GM21619 (cell line): Measurements from ENCODE around the gene GRIN3B.

Source experiments
- ATAC-seq: cut with Tn5 transposase; IDR thresholded peaks from one replicate; pipeline ENCODE4 v1.9.1; 2021; ENCODE audit not compliant: unreplicated experiment

The GRIN3B gene

GRCh38 chr19:1006711-1007398 lies 6.6 kb downstream of the GRIN3B start:
- no peak for ATAC-seq

GRCh38 chr19:1007399-1008251 lies 7.4 kb downstream of the GRIN3B start:
- no peak for ATAC-seq

GRCh38 chr19:1008268-1009040 lies 8.2 kb downstream of the GRIN3B start:
- no peak for ATAC-seq

GRCh38 chr19:1009041-1009980 lies 9.1 kb downstream of the GRIN3B start:
- no peak for ATAC-seq

GRCh38 chr19:1009981-1010538 lies 9.8 kb downstream of the GRIN3B start:
- ATAC-seq: no peak

- ATAC-seq: no peak
Observed at GRCh38 chr19:1010586-1011510, 10.6 kb downstream of the GRIN3B start.

GRCh38 chr19:1011831-1012333 lies 11.7 kb downstream of the GRIN3B start:
- no peak for ATAC-seq

GRCh38 chr19:1012334-1012733 lies 12.1 kb downstream of the GRIN3B start:
- ATAC-seq: no peak

GRCh38 chr19:1013218-1013617 lies 13.0 kb downstream of the GRIN3B start:
- no peak for ATAC-seq

- no peak for ATAC-seq
Observed at GRCh38 chr19:1014161-1015060, 14.2 kb downstream of the GRIN3B start.

- ATAC-seq: no peak
Observed at GRCh38 chr19:1015061-1015781, 15.0 kb downstream of the GRIN3B start.

- ATAC-seq: no peak
Observed at GRCh38 chr19:1015782-1016646, 15.8 kb downstream of the GRIN3B start.

GRCh38 chr19:1016647-1017114 lies 16.5 kb downstream of the GRIN3B start:
- no peak for ATAC-seq

- ATAC-seq: no peak
Observed at GRCh38 chr19:1017115-1017905, 17.1 kb downstream of the GRIN3B start.

GRCh38 chr19:1017906-1018305 lies 17.7 kb downstream of the GRIN3B start:
- ATAC-seq: no peak
